Fibroblast of skin of left quadriceps (primary cell): ENCODE results near the gene INA.
A peak's percentile ranks its signal among the peaks of the same experiment; 100 is the strongest.

Experiments used
- DNase-seq, 2 experiments: peaks; one replicate each; pipeline ENCODE4 v3.0.0-alpha.2; 2013; ENCODE audit warnings: low read depth in 2 of 2

The INA gene

GRCh38 chr10:103273041-103273441 is 3.9 kb upstream of the INA start:
- DNase-seq, result peak; percentile 91 to 93

- no peak for DNase-seq
Observed at GRCh38 chr10:103276251-103276895, 565 bp upstream of the INA start.

- no peak for DNase-seq
Observed at GRCh38 chr10:103277713-103278536, 987 bp downstream of the INA start.

DNA sequence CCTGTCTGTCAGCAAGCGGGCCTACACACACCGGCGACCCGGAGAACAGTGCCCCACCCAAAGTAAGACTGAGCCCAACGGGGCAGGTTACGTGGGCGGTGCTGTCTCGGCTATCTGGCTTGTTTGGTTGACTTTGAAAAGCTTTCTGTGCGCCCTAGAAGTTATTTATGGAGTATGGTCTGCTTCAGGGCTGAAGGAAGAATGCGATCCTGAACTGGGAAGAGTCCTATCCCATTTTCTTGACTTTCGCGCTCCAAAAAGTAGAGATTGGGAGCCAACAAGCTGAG is 1.5 kb downstream of the INA start:
- no peak for DNase-seq

GRCh38 chr10:103278862-103279298 is 1.9 kb downstream of the INA start:
- peak in 1 of 2 experiments; percentile 20 for DNase-seq

GRCh38 chr10:103280031-103280430 is 3.1 kb downstream of the INA start:
- DNase-seq, result no peak

DNA sequence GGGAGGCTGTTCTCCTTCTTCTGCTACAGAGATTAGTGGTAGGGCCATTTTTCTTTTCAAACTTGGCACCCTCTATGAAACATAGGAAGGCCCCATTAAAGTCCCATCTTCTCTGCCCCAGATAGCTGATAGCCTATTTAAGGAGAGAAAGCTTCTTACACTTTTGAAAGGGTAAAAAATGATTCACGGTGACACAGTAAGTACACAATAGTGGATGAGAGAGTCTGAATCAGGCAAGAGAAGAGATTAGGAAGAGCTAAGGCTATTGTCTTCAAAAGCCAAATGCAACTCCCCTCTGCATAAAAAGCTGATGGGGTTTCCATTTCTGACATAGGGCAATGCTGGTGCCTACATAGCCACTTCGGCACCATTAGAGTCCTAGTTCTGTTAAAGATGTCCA is 3.6 kb downstream of the INA start:
- DNase-seq, result no peak

- no peak for DNase-seq
Observed at GRCh38 chr10:103281753-103282152, 4.8 kb downstream of the INA start.

DNA sequence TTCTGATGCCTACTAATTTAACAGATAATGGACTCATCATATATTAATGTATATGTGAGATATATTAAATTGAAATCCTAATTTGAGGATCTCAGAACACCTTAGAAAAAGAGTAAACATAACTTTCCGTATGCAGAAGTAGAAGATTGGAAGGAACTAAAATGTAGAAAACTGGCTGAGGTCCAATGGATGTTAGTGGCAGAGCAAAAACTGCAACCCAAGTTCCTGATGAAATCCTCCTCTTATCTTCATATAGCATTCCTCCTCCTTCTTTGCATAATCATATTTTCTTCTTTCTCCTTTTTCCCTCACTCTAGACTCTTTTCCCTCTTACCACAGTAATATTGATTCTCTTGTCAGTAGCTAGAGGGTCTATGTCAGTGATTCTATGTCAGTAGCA is 6.0 kb downstream of the INA start:
- DNase-seq, result no peak

- DNase-seq, result no peak
Observed at GRCh38 chr10:103284170-103284569, 7.2 kb downstream of the INA start.

- no peak for DNase-seq
Observed at GRCh38 chr10:103287992-103288391, 11.1 kb downstream of the INA start.

DNA sequence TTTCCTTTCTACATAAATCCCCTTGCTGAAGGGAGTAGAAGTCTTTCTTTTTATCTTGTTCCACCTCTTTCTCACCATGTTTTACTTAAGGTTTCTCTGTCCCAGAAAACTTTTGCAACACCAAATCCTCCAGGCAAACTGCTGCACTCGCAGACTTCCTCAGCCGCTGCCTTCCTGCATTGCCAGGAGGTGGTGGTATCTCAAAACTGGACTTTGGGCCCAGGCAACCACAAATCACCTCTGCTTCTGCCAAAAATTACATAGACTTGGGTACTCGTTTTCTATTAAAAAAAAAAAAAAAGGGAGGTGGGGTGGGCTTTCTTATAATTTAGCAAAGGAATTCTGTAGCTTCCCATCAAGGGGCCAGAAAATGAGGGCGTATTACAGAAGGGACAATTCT is 14.7 kb downstream of the INA start:
- no peak for DNase-seq

DNA sequence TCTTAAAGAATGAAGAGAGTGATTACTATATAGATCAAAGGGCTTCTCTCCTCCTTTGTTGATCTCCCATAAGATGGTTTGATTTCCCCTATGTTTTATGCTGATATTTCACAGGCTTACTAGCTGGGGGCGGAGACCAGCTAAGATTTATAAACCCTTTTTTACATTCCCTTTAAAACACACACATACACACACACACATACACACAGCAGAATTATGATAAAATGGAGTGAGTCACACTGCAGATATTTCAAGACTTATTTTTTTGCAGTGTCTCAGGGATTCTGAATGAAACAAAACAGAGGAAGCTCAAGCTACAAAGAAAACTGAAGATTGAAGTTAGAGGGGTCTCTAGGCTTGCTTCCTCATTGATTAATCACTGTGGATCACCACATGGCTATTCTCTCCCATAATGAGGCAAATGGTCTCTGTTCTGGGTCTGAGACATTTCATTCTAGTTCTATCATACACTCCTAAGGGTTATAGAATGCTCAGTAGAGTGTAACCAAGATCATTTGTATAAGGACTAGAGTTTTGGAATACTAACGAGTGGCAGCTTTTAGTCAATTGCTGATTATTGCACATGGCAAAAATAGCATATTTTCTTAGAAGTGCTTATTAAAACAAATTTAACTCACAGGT is 18.6 kb downstream of the INA start:
- DNase-seq, result peak; percentile 51 to 54

DNA sequence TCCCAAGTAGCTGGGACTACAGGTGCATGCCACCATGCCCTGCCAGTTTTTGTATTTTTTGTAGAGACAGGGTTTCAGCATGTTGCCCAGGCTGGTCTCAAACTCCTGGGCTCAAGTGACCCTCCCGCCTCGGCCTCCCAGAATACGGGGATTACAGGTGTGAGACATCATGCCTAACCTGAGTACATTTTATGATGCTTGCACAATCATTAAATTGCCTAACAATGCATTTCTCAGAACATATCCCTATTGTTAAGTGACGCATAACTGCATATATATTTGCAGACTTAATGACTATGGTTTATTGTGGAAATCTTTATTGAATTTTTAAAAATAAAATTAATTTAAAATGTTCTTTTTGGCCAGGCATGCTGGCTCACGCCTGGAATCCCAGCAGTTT is 30.7 kb downstream of the INA start:
- no peak for DNase-seq

DNA sequence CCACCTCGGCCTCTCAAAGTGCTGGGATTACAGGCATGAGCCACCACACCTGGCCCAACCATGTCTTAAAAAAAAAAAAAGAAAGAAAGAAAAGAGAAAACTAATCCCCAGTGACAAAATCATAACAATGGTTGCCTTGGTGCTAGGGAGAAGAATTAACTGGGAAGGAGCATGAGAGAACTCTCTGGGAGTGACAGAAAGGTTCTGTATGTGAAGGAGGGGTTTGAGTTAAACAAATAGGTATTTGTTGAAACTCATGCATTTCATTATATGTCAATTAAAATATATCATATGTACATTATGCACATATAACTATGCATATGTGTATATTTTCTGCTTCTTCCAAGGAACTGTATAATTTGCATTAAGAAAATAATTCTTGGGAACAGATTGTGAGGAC is 33.3 kb downstream of the INA start:
- no peak for DNase-seq

- DNase-seq, result no peak
Observed at GRCh38 chr10:103316087-103316486, 39.1 kb downstream of the INA start.

DNA sequence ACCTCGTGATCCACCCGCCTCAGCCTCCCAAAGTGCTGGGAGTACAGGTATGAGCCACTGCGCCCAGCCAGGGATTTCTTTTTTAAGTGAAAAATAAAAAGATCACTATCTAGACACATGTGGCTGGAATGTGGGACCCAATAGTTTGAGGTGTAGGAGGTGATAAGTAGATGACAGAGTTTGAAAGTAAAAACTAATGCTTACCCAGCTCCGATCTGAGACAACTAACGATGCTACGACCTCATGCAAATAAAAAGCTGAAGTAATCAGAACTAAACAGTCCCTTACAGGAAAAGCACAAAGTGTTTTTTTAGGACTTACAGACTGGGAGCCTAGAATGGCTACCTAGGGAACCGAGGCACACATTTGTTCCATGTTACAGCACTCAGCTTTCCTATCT is 51.0 kb downstream of the INA start:
- no peak for DNase-seq

DNA sequence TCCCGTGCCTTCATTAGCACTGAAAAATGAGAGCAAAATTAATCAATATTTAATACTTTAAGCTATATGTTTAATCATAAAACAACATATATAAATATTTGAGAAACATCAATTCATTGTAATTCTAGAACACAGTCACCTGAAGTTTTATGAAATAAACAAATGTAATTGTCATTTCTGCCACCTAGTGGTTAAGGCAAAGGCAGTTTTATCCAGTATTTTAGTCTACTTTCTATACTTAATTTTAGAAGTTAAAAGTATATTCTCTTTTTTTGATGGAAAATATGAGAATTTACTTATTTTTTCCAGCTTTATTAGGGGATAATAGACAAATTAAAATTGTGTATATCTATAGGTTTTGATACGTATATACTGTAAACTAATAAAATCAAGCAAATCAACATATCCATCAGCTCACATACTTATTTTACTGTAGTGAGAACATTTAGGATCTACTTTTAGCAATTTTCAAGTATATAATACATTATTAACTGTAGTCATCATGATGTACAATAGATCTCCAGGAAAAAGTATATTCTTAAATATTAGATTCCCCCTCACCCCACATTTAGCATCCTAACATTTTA is 57.1 kb downstream of the INA start:
- DNase-seq, result no peak

DNA sequence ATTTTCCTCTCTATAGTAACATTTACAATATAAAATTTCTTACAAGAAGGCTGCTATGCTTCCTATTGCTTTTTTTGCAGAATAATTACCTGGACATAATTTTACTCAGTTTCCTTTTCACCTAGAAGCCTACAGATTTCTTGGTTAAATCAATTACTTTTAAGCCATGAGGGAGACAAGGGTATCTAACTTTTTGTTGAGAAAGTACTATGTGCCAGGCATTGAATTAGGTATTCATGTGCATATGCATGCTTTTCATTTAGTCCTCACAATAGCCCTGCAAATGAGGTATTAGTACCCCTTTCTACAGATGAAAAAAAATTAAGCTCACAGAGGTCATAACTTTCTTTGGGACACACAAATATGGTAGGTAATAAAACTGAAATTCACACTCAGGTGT is 57.6 kb downstream of the INA start:
- no peak for DNase-seq

DNA sequence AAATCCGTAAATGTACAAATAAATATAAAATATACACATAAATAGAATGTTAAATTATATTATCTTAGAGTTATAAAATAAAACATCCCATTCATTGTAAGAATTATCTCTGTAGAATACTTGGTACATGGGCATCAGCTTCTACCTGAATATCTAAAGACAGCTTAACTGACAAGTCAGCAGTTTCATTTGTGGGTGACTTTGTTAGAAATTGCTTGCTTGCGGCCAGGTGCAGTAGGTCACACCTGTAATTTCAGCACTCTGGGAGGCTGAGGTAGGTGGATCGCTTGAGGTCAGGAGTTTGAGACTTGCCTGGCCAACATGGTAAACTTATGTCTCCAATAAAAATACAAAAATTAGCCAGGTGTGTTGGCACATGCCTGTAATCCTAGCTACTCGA is 59.4 kb downstream of the INA start:
- no peak for DNase-seq
